Suppressor macrophage treated with lipopolysaccharide for 4 hours (primary cell): ENCODE data around the gene HNRNPUL2.
"Not testable (repeated sequence)": the region's sequence is repeated elsewhere in the genome, so short reads cannot be mapped to it uniquely, and the experiment has no call there.

Experiments used
- DNase-seq: peaks from one replicate; pipeline ENCODE4 v3.0.0-alpha.2; 2020

Gene HNRNPUL2

GRCh38 chr11:62727165-62727871 is at the start of gene HNRNPUL2:
Gene HNRNPUL2 (minus strand): TSS chr11:62727457. CDS start chr11:62727156, 301 bp downstream.
- peak; percentile 100 for DNase-seq

- DNase-seq: no peak
Observed at GRCh38 chr11:62775646-62776045, 48.4 kb upstream of the HNRNPUL2 start.

DNA sequence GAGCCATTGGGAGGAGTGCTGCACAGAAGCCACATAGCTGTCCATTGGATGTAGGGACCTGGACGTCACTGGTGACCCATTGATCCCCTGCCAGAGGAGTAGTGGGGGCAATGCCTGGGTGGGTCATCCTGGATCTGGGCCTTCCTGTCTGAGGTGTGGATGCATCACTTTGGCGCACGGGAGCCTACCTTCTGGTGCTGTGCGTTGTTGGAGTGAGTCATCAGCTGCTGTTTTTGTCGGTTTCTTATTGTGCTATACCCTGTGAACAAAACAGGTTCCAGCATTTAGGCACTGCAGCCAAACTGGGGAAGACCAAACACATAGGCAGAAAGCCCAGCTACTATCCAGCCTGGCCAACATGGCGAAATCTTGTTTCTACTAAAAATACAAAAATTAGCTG is 47.1 kb upstream of the HNRNPUL2 start:
- DNase-seq: no peak

DNA sequence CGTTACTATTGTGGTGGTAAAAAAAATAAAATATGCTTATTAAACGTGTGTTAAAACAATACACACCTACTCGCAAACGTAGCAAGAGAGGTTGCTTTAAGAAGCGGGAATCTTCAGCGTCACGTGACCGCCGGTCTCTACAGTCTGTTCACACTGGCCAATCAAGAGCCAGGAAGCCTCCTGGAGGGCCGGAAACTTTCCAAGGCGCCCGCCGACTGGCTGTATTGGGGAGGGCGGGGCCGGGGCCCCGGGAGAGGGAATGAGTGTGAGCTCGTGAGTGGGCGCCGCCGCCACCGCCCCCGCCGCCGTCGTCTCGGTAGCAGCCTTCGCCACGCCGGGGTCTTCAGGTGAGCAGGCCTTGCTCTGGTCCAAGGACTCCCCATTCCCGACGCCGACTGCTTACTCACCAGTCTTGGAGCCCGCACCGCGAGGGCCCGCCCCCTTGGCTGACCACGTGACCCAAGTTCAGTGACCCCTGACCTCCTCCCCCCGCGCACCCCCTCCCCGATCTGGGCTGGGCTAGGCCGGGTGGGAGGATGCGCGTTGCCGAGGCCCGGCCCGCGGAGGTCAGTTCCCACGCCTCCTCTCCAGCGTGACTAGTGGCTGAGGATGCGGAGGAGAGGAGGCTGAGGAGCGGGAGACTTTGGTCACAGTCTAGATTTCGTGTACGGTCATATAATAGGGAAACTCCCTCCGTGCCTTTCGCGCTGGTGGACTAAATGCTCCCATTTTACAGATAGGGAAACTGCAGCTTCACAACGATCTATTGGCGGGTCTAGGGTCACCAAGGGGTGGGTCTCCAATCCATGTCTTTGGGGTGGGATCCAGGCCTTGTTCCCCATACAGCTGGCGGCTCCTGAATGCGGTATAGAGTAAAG is 44.1 kb upstream of the HNRNPUL2 start, which contains the start of gene TAF6L:
TAF6L (plus strand) TSS at position 253 of the 878 bp plus-strand sequence. CDS start 4,388 bp downstream, outside the sequence.
- DNase-seq: peak; percentile 98

DNA sequence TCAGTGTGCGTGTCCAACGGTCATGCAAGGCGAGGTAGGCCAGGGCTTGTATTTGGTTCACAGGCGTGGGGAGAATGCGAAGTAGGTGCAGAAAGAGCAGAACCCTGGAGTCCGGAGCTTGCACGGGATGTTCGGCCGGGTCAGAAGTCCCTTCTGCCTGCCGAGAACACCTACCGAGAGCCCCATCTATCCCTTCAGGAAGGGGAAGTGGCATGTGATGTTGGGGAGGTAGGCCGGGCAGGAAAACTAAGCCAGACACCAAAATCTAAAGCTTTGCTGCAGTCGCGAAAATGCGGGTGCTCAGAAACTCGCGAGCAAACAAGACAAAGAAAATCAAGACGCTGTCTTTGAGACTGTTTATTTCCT is 43.5 kb upstream of the HNRNPUL2 start:
- DNase-seq: no peak

GRCh38 chr11:62760867-62761227 is 33.6 kb upstream of the HNRNPUL2 start:
- DNase-seq: not testable (repeated sequence)

GRCh38 chr11:62757846-62758788 is 30.9 kb upstream of the HNRNPUL2 start:
- no peak for DNase-seq

DNA sequence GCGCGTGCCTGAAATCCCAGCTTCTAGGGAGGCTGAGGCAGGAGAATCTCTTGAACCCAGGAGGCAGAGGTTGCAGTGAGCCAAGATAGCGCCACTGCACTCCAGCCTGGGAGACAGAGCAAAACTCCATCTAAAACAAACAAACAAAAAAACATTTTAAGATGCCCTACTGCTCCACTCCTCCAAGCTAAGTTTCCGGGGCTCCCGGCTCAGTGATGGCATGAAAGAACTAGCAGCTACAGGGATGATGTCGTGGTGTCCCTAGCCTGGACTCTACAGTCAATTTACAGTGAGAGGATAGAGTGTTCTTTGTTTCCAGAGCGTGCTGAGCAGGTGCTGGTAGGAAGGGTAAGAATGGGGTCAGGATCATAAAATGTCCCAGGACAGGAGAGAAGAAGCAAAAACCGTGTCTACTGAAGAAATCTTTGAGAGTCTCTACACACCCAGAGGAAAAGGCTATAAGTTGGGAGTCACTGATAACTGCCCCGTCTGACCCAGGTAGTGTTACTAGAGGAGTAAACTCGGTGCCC is 27.9 kb upstream of the HNRNPUL2 start:
- DNase-seq: no peak

DNA sequence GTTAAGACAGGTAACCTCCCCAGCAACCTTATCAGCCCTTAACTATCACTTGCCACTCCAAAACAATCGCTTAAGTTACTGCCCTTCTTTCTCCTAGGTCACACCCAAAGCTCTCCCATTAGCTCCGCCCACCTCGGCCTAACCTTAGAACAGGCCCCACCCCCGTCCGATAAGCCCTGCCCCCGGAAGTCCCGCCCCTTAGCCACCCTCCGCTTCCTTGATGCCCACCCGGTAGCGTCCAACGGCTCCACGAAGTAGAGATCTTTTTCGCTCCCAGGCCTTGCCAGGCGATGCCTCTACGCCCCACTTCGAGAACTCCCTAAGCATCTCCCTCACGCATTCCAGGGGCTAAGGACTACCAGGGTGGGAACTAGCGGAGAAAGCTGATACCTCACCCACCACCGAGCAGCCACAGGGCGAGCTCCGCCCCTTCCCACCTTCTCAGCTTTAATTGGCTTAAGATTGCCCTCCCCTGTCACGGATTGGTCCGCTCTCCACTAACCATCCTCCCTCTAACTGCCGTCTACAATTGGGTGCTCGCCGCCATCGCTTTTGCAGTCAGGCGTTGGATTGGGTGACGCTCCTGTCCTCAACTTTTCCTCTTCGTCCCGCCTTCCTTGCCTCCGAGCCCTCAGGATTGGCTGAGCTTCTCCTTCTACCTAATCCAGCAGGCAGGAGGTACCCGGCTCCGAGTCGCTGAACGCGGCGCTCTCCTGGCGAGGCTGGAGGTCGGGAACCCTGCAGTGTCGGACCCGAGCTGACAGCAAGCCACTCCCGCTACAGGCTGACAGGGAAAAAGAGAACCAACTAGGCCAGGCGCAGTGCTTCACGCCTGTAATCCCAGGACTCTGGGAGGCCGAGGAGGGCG is 26.7 kb upstream of the HNRNPUL2 start, which contains the start of gene ZBTB3:
ZBTB3 (minus strand) TSS at position 425 of the 868 bp plus-strand sequence. CDS start 496 bp downstream, outside the sequence.
- DNase-seq: peak; percentile 98

DNA sequence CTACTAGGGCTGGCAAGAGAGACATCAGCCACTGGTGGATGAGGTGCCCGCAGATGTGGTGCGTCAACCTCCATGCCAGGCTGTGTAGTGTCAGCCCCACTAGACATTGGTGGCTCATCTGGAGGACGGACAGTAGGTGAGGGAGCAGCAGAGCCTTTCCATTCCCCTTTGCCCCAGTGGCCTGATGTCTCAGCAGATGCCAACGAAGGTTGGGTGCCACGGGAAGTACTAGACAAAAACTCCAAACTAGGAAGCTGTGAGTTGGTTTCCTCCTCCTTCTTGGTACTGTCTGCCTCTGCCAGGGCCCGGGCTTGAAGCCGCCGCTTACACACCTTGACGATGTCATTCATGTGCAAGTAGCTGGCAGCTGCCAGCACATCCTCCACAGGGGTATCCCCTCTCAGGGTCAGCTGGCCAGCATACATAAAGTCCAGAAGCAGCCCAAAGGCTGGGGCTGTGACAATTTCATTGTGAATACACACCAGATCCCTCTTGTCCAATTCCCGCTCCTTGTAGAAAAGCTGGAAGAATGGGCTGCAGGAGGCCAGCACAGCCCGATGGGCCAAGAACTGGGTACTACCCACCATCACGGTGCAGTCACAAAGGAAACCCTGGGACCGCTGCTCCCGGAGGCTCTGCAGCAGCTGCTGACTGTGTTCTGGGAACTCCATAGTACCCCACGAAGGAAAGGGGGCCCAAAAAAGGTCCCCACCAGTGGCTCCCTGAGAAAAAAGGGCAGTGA is 25.9 kb upstream of the HNRNPUL2 start:
- DNase-seq: no peak

DNA sequence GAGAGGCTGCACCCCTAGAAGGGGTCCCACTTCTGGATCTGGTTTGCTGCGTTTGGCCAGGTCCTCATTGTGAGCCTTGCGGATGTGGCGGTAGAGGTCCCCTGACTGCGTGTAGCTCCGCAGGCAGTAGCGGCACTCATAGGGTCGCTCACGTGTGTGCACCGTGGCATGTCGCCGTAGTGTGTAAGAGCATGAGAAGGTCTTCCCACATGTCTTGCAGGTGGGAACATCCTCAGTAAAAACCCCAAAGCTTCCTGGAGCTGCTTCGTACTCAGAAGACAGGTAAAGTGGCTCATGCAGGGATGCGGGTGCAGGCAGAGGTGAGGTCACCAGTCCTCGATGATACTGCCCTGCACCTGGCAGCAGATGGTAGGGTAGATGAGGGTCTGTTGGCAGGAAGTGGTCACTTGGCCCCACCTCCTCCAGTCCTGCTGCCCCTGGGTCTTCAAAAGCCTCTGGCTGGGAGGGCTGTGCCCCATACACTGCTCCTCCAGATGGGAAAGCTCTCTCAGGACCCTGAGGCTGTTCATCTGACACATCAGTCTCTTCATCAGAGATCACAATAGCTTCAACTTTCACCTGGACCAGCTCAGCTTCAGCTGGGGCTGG is 25.0 kb upstream of the HNRNPUL2 start:
- no peak for DNase-seq

DNA sequence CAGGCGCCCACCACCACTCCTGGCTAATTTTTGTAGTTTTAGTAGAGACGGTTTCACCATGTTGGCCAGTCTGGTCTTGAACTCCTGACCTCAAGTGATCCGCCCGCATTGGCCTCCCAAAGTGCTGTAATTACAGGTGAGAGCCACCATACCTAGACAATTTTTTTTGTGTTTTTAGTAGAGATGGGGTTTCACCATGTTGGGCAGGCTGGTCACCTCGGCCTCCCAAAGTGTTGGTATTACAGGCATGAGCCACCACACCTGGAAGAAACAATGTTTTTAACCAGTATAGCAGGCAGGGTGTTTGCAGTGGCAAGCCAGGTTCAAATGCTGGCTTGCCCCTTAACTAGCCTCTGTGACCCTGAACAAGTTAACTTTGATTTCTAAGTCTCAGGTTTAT is 22.7 kb upstream of the HNRNPUL2 start:
- DNase-seq: not testable (repeated sequence)

DNA sequence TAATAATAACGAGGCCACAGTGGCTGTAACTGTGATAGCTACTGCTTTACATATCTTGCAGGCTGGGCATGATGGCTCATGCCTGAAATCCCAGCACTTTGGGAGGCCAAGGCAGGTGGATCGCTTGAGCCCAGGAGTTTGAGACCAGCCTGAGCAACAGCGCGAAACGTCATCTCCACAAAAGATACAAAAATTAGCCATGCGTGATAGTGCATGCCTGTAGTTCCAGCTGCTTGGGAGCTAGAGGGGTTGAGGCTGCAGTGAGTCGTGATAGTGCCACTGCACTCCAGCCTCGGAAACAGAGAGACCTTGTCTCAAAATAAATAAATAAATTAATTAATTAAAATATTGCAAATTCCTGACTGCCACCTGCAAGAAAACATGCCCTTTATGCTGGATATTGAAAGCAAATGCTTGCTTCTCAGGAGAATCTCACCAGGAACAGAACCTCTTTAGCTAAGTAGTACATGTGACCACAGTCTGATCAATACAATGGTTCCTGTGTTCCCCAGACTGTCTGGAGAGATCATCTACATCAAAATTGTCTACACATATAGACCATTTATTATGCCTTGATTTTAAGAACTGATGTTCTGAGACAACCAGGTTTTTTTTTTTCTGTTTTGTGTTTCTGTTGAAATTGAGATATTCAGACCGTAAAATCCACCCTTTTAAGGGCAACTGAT is 20.4 kb upstream of the HNRNPUL2 start:
- no peak for DNase-seq

DNA sequence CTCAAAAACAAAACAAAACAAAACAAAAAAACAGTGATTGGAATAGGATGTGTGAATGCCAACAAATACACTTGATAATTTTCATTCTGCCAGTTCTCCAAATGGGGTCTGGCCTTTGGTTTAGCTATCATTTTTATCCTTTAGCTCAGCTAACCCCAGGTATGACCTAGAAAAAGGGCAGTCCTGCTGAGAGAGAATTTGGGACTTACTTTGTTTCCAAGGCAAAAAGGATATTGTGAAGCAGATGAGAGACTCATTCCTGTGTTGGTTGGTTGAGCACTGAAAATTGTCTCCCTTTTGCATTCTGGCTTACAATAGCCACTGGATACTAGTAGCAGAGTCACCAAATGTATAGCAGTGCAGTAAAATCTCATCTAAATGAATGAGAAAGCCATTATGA is 9.9 kb upstream of the HNRNPUL2 start:
- DNase-seq: no peak

- peak; percentile 46 for DNase-seq
Observed at GRCh38 chr11:62732830-62733229, 5.6 kb upstream of the HNRNPUL2 start.

GRCh38 chr11:62730076-62730475 is 2.8 kb upstream of the HNRNPUL2 start:
- not testable (repeated sequence) for DNase-seq

DNA sequence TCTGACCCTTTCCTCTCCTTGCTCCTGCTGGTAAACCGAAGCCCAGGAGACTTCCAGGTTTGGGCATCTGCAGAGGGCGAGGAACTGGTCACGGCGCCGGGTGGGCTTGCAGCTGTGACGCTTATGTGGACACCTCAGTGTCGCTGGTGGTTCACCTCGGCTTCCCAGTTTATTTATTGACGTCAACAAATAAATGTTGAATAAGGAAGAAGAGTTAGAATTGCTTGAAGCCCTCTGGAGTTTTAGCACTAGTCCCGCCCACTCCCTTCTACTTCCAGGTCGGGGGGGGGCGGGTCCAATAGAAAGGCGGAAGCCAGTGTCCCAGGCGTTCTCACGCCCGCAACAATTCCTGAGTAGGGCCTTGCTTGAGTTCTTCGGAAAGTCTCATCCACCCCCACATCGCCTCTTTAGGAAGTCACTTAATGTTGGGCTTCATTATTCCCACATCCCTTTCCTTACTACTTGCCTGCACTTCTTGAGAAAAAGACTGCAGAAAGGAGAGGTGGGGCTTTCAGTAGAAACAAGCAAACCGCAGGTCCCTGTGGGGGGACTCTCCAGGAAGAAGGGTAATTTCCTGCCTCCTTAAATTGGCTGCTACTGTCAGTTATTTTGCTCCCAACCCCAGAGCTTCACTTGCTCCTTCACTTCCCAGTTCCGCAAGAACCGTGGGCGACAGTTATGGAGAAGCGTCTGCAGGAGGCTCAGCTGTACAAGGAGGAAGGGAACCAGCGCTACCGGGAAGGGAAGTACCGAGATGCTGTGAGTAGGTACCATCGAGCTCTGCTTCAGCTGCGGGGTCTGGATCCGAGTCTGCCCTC is 1.1 kb upstream of the HNRNPUL2 start, which contains the start of gene TTC9C:
TTC9C (plus strand) TSS at position 316 of the 818 bp plus-strand sequence; CDS start at position 679, 363 bp downstream.
- DNase-seq: peak; percentile 93

- peak; percentile 98 for DNase-seq
Observed at GRCh38 chr11:62727872-62728170, 564 bp upstream of the HNRNPUL2 start.

DNA sequence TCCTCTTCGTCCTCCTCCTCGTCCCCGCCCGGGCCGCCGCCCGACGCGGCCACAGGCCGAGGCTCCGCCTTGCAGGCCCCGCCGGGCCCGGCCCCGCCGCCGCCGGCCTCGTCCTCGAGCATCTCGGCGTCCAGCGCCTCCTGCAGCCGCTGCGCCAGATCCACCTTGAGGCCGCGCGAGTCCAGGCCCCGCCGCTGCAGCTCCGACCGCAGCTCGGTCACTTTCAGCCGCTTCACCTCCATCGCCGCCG is 417 bp downstream of the HNRNPUL2 start:
- no peak for DNase-seq
